Urothelium cell line (cell line): ENCODE measurements around the gene LGSN.
"Not testable (repeated sequence)": the region's sequence is repeated elsewhere in the genome, so short reads cannot be mapped to it uniquely, and the experiment has no call there.

Source experiments
- DNase-seq: peaks from one replicate; pipeline ENCODE4 v3.0.0; 2011; ENCODE audit warnings: low spot score, mixed read lengths
- FAIRE-seq: peaks from 2 replicates; lab custom pipeline; 2011; peaks lifted over from hg19 to GRCh38; lab: Jason Lieb, UNC

The LGSN gene

GRCh38 chr6:63307581-63308246 is 12.1 kb downstream of the LGSN start:
- peak; percentile 52 for DNase-seq
- peak; percentile 55 for FAIRE-seq

GRCh38 chr6:63306420-63306819 is 13.4 kb downstream of the LGSN start:
- FAIRE-seq = no peak
- no peak for DNase-seq

GRCh38 chr6:63305277-63305676 is 14.5 kb downstream of the LGSN start:
- no peak for DNase-seq
- FAIRE-seq = no peak

- no peak for DNase-seq
- FAIRE-seq = no peak
These were observed 16.3 kb downstream of the LGSN start for GRCh38 chr6:63303476-63303875.

- no peak for FAIRE-seq
These were observed 20.1 kb downstream of the LGSN start for GRCh38 chr6:63299667-63300066.

GRCh38 chr6:63295553-63296194 is 24.1 kb downstream of the LGSN start:
- FAIRE-seq = no peak
- DNase-seq = no peak

More at GRCh38 chr6:63299667-63300066, 20.1 kb downstream of the LGSN start:
- DNase-seq = no peak

GRCh38 chr6:63290492-63291058 is 29.2 kb downstream of the LGSN start:
- FAIRE-seq = no peak

GRCh38 chr6:63289269-63289872 is 30.4 kb downstream of the LGSN start:
- FAIRE-seq (no peak), DNase-seq (no peak)

More at GRCh38 chr6:63290492-63291058, 29.2 kb downstream of the LGSN start:
- DNase-seq = no peak

GRCh38 chr6:63280639-63281180 is 39.1 kb downstream of the LGSN start:
- no peak for DNase-seq

GRCh38 chr6:63278916-63279315 is 40.9 kb downstream of the LGSN start:
- DNase-seq = no peak
- FAIRE-seq = no peak

More at GRCh38 chr6:63280639-63281180, 39.1 kb downstream of the LGSN start:
- no peak for FAIRE-seq

- DNase-seq (no peak), FAIRE-seq (no peak)
These were observed 43.8 kb downstream of the LGSN start for GRCh38 chr6:63275953-63276352.

GRCh38 chr6:63274795-63275430 is 44.9 kb downstream of the LGSN start:
- not testable (repeated sequence) for FAIRE-seq, DNase-seq

- no peak for FAIRE-seq
- peak; percentile 19 for DNase-seq
These were observed 47.4 kb downstream of the LGSN start for GRCh38 chr6:63272397-63272796.

- FAIRE-seq (no peak), DNase-seq (no peak)
These were observed 50.3 kb downstream of the LGSN start for GRCh38 chr6:63269470-63269869.

GRCh38 chr6:63268574-63268973 is 51.2 kb downstream of the LGSN start:
- FAIRE-seq = no peak

GRCh38 chr6:63267828-63268227 is 52.0 kb downstream of the LGSN start:
- no peak for FAIRE-seq
- DNase-seq = no peak

More at GRCh38 chr6:63268574-63268973, 51.2 kb downstream of the LGSN start:
- DNase-seq = no peak

- DNase-seq (no peak), FAIRE-seq (no peak)
These were observed 52.7 kb downstream of the LGSN start for GRCh38 chr6:63267046-63267445.

- peak; percentile 7 for DNase-seq
- no peak for FAIRE-seq
These were observed 56.3 kb downstream of the LGSN start for GRCh38 chr6:63263444-63263843.

GRCh38 chr6:63261820-63262219 is 58.0 kb downstream of the LGSN start:
- FAIRE-seq (no peak), DNase-seq (no peak)

- FAIRE-seq (no peak), DNase-seq (no peak)
These were observed 60.6 kb downstream of the LGSN start for GRCh38 chr6:63259153-63259552.
